ENCODE results near the gene FBN3.

GRCh38 chr19:8034178-8034525 is 115.2 kb downstream of the FBN3 start:
- TF ChIP-seq CTCF (IDR thresholded peaks at IDR 0.05; ENCODE audit: insufficient read depth, low read length) (no peak), POLR2AphosphoS5 (IDR thresholded peaks at IDR 0.05; ENCODE audit: low read depth) (no peak), GABPA (IDR thresholded peaks at IDR 0.05; ENCODE audit: low read depth) (no peak), SPI1 (IDR thresholded peaks at IDR 0.05; ENCODE audit: borderline replicate concordance, low read depth) (no peak)
